NCI-H146 treated with DMSO at 0.1 percent for 48 hours (cell line): ENCODE measurements around the gene GRIN2C.
"Not testable (repeated sequence)": the region's sequence is repeated elsewhere in the genome, so short reads cannot be mapped to it uniquely, and the experiment has no call there.

Experiments
- DNase-seq: peaks from one replicate; lab custom pipeline; 2025; ENCODE audit not compliant: unreplicated experiment; lab: John Stamatoyannopoulos, UW

The GRIN2C gene

GRCh38 chr17:74859459-74860228 lies at the start of gene GRIN2C:
TSS of gene GRIN2C (minus strand) at chr17:74859885. CDS start at chr17:74855092, 4,793 bp downstream.
- DNase-seq, result no peak

GRCh38 chr17:74909097-74909496 lies 49.4 kb upstream of the GRIN2C start:
- not testable (repeated sequence) for DNase-seq

- no peak for DNase-seq
These were observed 47.3 kb upstream of the GRIN2C start for GRCh38 chr17:74907012-74907411.

- not testable (repeated sequence) for DNase-seq
These were observed 46.6 kb upstream of the GRIN2C start for GRCh38 chr17:74906214-74906793.

- no peak for DNase-seq
These were observed 45.2 kb upstream of the GRIN2C start for GRCh38 chr17:74904687-74905409.

GRCh38 chr17:74903671-74904070 lies 44.0 kb upstream of the GRIN2C start:
- DNase-seq, result no peak

- no peak for DNase-seq
These were observed 43.3 kb upstream of the GRIN2C start for GRCh38 chr17:74903034-74903433.

GRCh38 chr17:74901353-74902135 lies 41.9 kb upstream of the GRIN2C start:
- DNase-seq, result no peak

- no peak for DNase-seq
These were observed 40.5 kb upstream of the GRIN2C start for GRCh38 chr17:74900208-74900607.

GRCh38 chr17:74898376-74898946 lies 38.8 kb upstream of the GRIN2C start:
- DNase-seq, result no peak

- DNase-seq, result no peak
These were observed 34.4 kb upstream of the GRIN2C start for GRCh38 chr17:74893936-74894671.

- no peak for DNase-seq
These were observed 33.6 kb upstream of the GRIN2C start, which contains the start of gene FADS6 for GRCh38 chr17:74892974-74893911. TSS of gene FADS6 (minus strand) at chr17:74893633. CDS start at chr17:74893595, 38 bp downstream.

GRCh38 chr17:74892013-74892841 lies 32.5 kb upstream of the GRIN2C start:
- no peak for DNase-seq

GRCh38 chr17:74890554-74890953 lies 30.9 kb upstream of the GRIN2C start:
- no peak for DNase-seq

GRCh38 chr17:74888469-74888868 lies 28.8 kb upstream of the GRIN2C start:
- no peak for DNase-seq

- DNase-seq, result no peak
These were observed 23.6 kb upstream of the GRIN2C start for GRCh38 chr17:74883241-74883745.

- no peak for DNase-seq
These were observed 23.0 kb upstream of the GRIN2C start for GRCh38 chr17:74882517-74883240.
